ENCODE data around the gene FRMD1. TPM values are rescaled to one million over a fixed set of nuclear protein-coding genes. Genes with fewer than 3 reads are reported as not detected.
A peak's percentile ranks its signal among the peaks of the same experiment; 100 is the strongest.

The FRMD1 gene
- total RNA-seq, 2 donors from 2014 or later, result not detected

- Histone ChIP-seq H3K4me3 (ENCODE audit: low read length) (no peak overlapping the region), H3K27ac (ENCODE audit: low read depth, low read length) (no peak overlapping the region), H3K36me3 (ENCODE audit: control insufficient read depth, insufficient read depth, low read length) (no peaks in the 10 kb centered on the region), H3K4me1 (ENCODE audit: control insufficient read depth, insufficient read depth, low read length) (no peaks in the 10 kb centered on the region), H3K9ac (ENCODE audit: extremely low read depth, low read length, poor library complexity, severe bottlenecking) (no peak overlapping the region), H3K9me3 (ENCODE audit: control insufficient read depth, low read length) (peaks cover 7% of the 10 kb centered on the region), H3K27me3 (ENCODE audit: control insufficient read depth, insufficient read depth, low read length, poor library complexity, severe bottlenecking) (no peaks in the 10 kb centered on the region)
- Mint-ChIP-seq H3K27ac (no peak overlapping the region), H3K36me3 (ENCODE audit: low read depth) (no peaks in the 10 kb centered on the region), H3K9me3 (peaks cover 10% of the 10 kb centered on the region), H3K4me3 (no peak overlapping the region), H3K27me3 (ENCODE audit: insufficient read depth) (peaks cover 21% of the 10 kb centered on the region), H3K4me1 (peaks cover 15% of the 10 kb centered on the region)
- no peak for TF ChIP-seq CTCF (conservative IDR thresholded peaks at IDR 0.05)
- no peak for DNase-seq
These were observed 40.5 kb upstream of the FRMD1 start for GRCh38 chr6:168119539-168119938.

DNA sequence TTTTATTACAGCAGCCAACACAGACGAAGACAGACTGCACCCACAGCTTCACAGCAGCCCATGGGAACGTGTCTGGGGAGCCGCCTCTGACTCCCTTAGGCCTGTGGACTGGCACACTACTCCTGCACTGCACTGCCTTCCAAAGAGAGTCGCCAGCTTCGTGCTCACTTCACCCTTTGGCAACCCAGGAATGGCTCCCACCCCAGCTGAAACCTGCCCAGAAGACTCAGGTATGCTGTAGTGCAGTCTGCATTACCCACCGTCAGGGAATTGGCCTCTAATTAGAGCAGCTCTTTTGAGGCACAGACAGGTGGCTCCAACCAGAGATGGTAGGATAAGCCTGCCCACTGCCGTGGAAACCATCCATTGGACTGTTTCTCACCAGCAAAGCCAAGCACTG, 39.9 kb upstream of the FRMD1 start:
- no peaks in the 10 kb centered on the region for H3K36me3 ChIP-seq (ENCODE audit: control insufficient read depth, insufficient read depth, low read length)
- no peak for DNase-seq
- peaks cover 7% of the 10 kb centered on the region for H3K9me3 ChIP-seq (ENCODE audit: control insufficient read depth, low read length)
- H3K27ac ChIP-seq (ENCODE audit: low read depth, low read length), result no peak overlapping the region
- 86 to 93% methylated on average over 6 to 7 of the region's 7 CpGs for WGBS, 2 experiments (ENCODE audit: insufficient coverage in 1 of 2, insufficient read length in 1 of 2)
- no peak overlapping the region for H3K4me3 Mint-ChIP-seq
- peaks cover 10% of the 10 kb centered on the region for H3K9me3 Mint-ChIP-seq
- H3K4me1 Mint-ChIP-seq, result peaks cover 10% of the 10 kb centered on the region
- TF ChIP-seq CTCF (conservative IDR thresholded peaks at IDR 0.05), result no peak
- no peaks in the 10 kb centered on the region for H3K36me3 Mint-ChIP-seq (ENCODE audit: low read depth)
- no peak overlapping the region for H3K4me3 ChIP-seq (ENCODE audit: low read length)
- H3K27ac Mint-ChIP-seq, result no peak overlapping the region
- peaks cover 21% of the 10 kb centered on the region for H3K27me3 Mint-ChIP-seq (ENCODE audit: insufficient read depth)
- H3K27me3 ChIP-seq (ENCODE audit: control insufficient read depth, insufficient read depth, low read length, poor library complexity, severe bottlenecking), result no peaks in the 10 kb centered on the region
- no peaks in the 10 kb centered on the region for H3K4me1 ChIP-seq (ENCODE audit: control insufficient read depth, insufficient read depth, low read length)
- H3K9ac ChIP-seq (ENCODE audit: extremely low read depth, low read length, poor library complexity, severe bottlenecking), result no peak overlapping the region

- TF ChIP-seq CTCF (conservative IDR thresholded peaks at IDR 0.05), result peak; percentile 85
- 44 to 65% methylated on average over 3 to 4 of the region's 4 CpGs for WGBS, 2 experiments (ENCODE audit: insufficient coverage in 1 of 2, insufficient read length in 1 of 2)
- no peak overlapping the region for H3K27ac Mint-ChIP-seq
- DNase-seq, result peak; percentile 59
- H3K9ac ChIP-seq (ENCODE audit: extremely low read depth, low read length, poor library complexity, severe bottlenecking), result no peak overlapping the region
- no peaks in the 10 kb centered on the region for H3K36me3 Mint-ChIP-seq (ENCODE audit: low read depth)
- peaks cover 19% of the 10 kb centered on the region for H3K27me3 Mint-ChIP-seq (ENCODE audit: insufficient read depth)
- H3K36me3 ChIP-seq (ENCODE audit: control insufficient read depth, insufficient read depth, low read length), result no peaks in the 10 kb centered on the region
- no peak overlapping the region for H3K27ac ChIP-seq (ENCODE audit: low read depth, low read length)
- H3K4me3 Mint-ChIP-seq, result no peak overlapping the region
- peaks cover 7% of the 10 kb centered on the region for H3K9me3 Mint-ChIP-seq
- H3K4me1 ChIP-seq (ENCODE audit: control insufficient read depth, insufficient read depth, low read length), result no peaks in the 10 kb centered on the region
- H3K9me3 ChIP-seq (ENCODE audit: control insufficient read depth, low read length), result peaks cover 5% of the 10 kb centered on the region
- H3K27me3 ChIP-seq (ENCODE audit: control insufficient read depth, insufficient read depth, low read length, poor library complexity, severe bottlenecking), result no peaks in the 10 kb centered on the region
- no peak overlapping the region for H3K4me3 ChIP-seq (ENCODE audit: low read length)
- peaks cover 2% of the 10 kb centered on the region for H3K4me1 Mint-ChIP-seq
These were observed 38.9 kb upstream of the FRMD1 start for GRCh38 chr6:168117942-168118341.

Measured in endodermal cell (in vitro differentiated cells).